Vagina (tissue), 2 donors: ENCODE data around the gene TMEM273. TPM values are rescaled to one million over a fixed set of nuclear protein-coding genes. Genes with fewer than 3 reads are reported as not detected.

ENCODE experiments used
- DNase-seq, 2 donors: peaks; one replicate each; pipeline ENCODE4 v3.0.0-alpha.2; 2017; ENCODE audit errors: extremely low spot score in 2 of 2
- H3K27ac ChIP-seq: fragments of 200-600 bp; sonication (generic); one replicate; pipeline ENCODE4 v1.5.1; 2019
- H3K27me3 ChIP-seq: fragments of 200-600 bp; sonication (generic); one replicate; pipeline ENCODE4 v1.5.1; 2019
- H3K36me3 ChIP-seq, 2 donors: fragments of 200-600 bp; sonication (generic); one replicate each; pipeline ENCODE4 v1.5.1; 2017 to 2019
- H3K4me1 ChIP-seq: fragments of 200-600 bp; sonication (generic); one replicate; pipeline ENCODE4 v1.5.1; 2019
- H3K4me3 ChIP-seq, 2 donors: fragments of 200-600 bp; sonication (generic); 1 replicate in 1 of 2; 2 replicates in 1 of 2; pipeline ENCODE4 v1.5.1; 2016 to 2019
- H3K9me3 ChIP-seq: fragments of 200-600 bp; sonication (generic); one replicate; pipeline ENCODE4 v1.5.1; 2019
- CTCF ChIP-seq, 3 experiments: fragments of 450-650 bp in 2 of 3; fragments of 200-600 bp in 1 of 3; sonication (generic) in 1 of 3; IDR thresholded peaks; one replicate each; pipeline ENCODE4 v1.5.1; 2017 to 2019; ENCODE audit warnings: antibody characterized with exemption in 3 of 3, mild to moderate bottlenecking in 2 of 3, moderate library complexity in 2 of 3
- POLR2A ChIP-seq, 2 donors: fragments of 450-650 bp; IDR thresholded peaks; one replicate each; pipeline ENCODE4 v1.6.1; 2017; ENCODE audit warnings: antibody characterized with exemption in 2 of 2, mild to moderate bottlenecking in 2 of 2, moderate library complexity in 2 of 2
- POLR2AphosphoS5 ChIP-seq, 2 donors: sonication (generic); formaldehyde crosslinking; IDR thresholded peaks; one replicate each; pipeline ENCODE4 v1.9.0; 2017; ENCODE audit warnings: antibody characterized with exemption in 2 of 2, mild to moderate bottlenecking in 2 of 2, low read depth in 1 of 2; ENCODE audit not compliant: insufficient read depth in 1 of 2
- intact Hi-C: fragments of 100-400 bp; cut with DNase I; formaldehyde crosslinking; loops from one replicate; pipeline ENCODE4 v1.15.1; 2023
- total RNA-seq: library from RNA; depleted of rRNA; stranded (reverse); fragments of >200 nt; gene quantifications from one replicate; pipeline ENCODE4 v1.2.3, GENCODE V29; 2016

The TMEM273 gene
- total RNA-seq, 1 donor from 2014 or later: 17.9 TPM

GRCh38 chr10:49160110-49160509, 28.1 kb downstream of the TMEM273 start:
- H3K9me3 ChIP-seq: no peaks in the 10 kb centered on the region
- H3K4me3 ChIP-seq: no peak overlapping the region
- no peaks in the 10 kb centered on the region for H3K36me3 ChIP-seq
- peaks cover 3% of the 10 kb centered on the region for H3K4me1 ChIP-seq
- intact Hi-C loops: loop anchor here (5.0 kb wide), 1 partner anchor 183 kb away; no protein-coding TSS in a partner anchor
- no peak for DNase-seq
- TF ChIP-seq POLR2AphosphoS5 (IDR thresholded peaks at IDR 0.05; ENCODE audit: insufficient read depth in 1 of 2, low read depth in 1 of 2): no peak
- no peak for TF ChIP-seq POLR2A (IDR thresholded peaks at IDR 0.05)
- TF ChIP-seq CTCF (IDR thresholded peaks at IDR 0.05): no peak
- H3K27me3 ChIP-seq: no peaks in the 10 kb centered on the region
- H3K27ac ChIP-seq: no peak overlapping the region

GRCh38 chr10:49158915-49159314, 29.3 kb downstream of the TMEM273 start:
- DNase-seq: no peak
- intact Hi-C loops: no loop called here

GRCh38 chr10:49158404-49158803, 29.8 kb downstream of the TMEM273 start:
- no peak for DNase-seq
- H3K27ac ChIP-seq: no peak overlapping the region
- no peaks in the 10 kb centered on the region for H3K9me3 ChIP-seq
- intact Hi-C loops: no loop called here
- H3K4me3 ChIP-seq: no peak overlapping the region
- no peak for TF ChIP-seq CTCF (IDR thresholded peaks at IDR 0.05)
- TF ChIP-seq POLR2A (IDR thresholded peaks at IDR 0.05): no peak
- no peak for TF ChIP-seq POLR2AphosphoS5 (IDR thresholded peaks at IDR 0.05; ENCODE audit: insufficient read depth in 1 of 2, low read depth in 1 of 2)
- H3K27me3 ChIP-seq: no peaks in the 10 kb centered on the region
- peaks cover 3% of the 10 kb centered on the region for H3K4me1 ChIP-seq
- no peaks in the 10 kb centered on the region for H3K36me3 ChIP-seq

More at GRCh38 chr10:49158915-49159314, 29.3 kb downstream of the TMEM273 start:
- Histone ChIP-seq H3K36me3 (no peaks in the 10 kb centered on the region), H3K4me1 (peaks cover 3% of the 10 kb centered on the region), H3K9me3 (no peaks in the 10 kb centered on the region), H3K4me3 (no peak overlapping the region), H3K27ac (no peak overlapping the region), H3K27me3 (no peaks in the 10 kb centered on the region)
- TF ChIP-seq POLR2AphosphoS5 (IDR thresholded peaks at IDR 0.05; ENCODE audit: insufficient read depth in 1 of 2, low read depth in 1 of 2) (no peak), POLR2A (IDR thresholded peaks at IDR 0.05) (no peak), CTCF (IDR thresholded peaks at IDR 0.05) (no peak)

GRCh38 chr10:49157229-49157628, 31.0 kb downstream of the TMEM273 start:
- H3K4me1 ChIP-seq: peaks cover 3% of the 10 kb centered on the region

More at GRCh38 chr10:49157229-49157628, 31.0 kb downstream of the TMEM273 start:
- H3K27me3 ChIP-seq: no peaks in the 10 kb centered on the region
- intact Hi-C loops: no loop called here
- no peak for DNase-seq
- no peaks in the 10 kb centered on the region for H3K9me3 ChIP-seq
- TF ChIP-seq CTCF (IDR thresholded peaks at IDR 0.05) (no peak), POLR2AphosphoS5 (IDR thresholded peaks at IDR 0.05; ENCODE audit: insufficient read depth in 1 of 2, low read depth in 1 of 2) (no peak), POLR2A (IDR thresholded peaks at IDR 0.05) (no peak)
- H3K27ac ChIP-seq: no peak overlapping the region
- no peaks in the 10 kb centered on the region for H3K36me3 ChIP-seq
- no peak overlapping the region for H3K4me3 ChIP-seq
